Activated CD4-positive, alpha-beta T cell treated with anti-CD3 and anti-CD28 coated beads, Interleukin-2, amount 10 ng/mL, durations not matched to agents 24 days and 14 days (primary cell): Measurements from ENCODE around the gene PDIA6. TPM values are rescaled to one million over a fixed set of nuclear protein-coding genes. Genes with fewer than 3 reads are reported as not detected.
A peak's percentile ranks its signal among the peaks of the same experiment; 100 is the strongest.
"Not testable (repeated sequence)": the region's sequence is repeated elsewhere in the genome, so short reads cannot be mapped to it uniquely, and the experiment has no call there.

Experiments used
- DNase-seq: peaks from one replicate; pipeline ENCODE4 v3.0.0; 2022
- H3K27ac Mint-ChIP-seq: one replicate; pipeline ENCODE4 v1.8.0; 2022; ENCODE audit warnings: mild to moderate bottlenecking, mixed read lengths
- H3K27me3 Mint-ChIP-seq: one replicate; pipeline ENCODE4 v1.8.0; 2022; ENCODE audit warnings: mixed read lengths
- H3K36me3 Mint-ChIP-seq: one replicate; pipeline ENCODE4 v1.8.0; 2022; ENCODE audit warnings: low read depth, mild to moderate bottlenecking, mixed read lengths
- H3K4me1 Mint-ChIP-seq: one replicate; pipeline ENCODE4 v1.8.0; 2021; ENCODE audit warnings: mixed read lengths
- H3K4me3 Mint-ChIP-seq: one replicate; pipeline ENCODE4 v1.8.0; 2022; ENCODE audit warnings: mild to moderate bottlenecking, moderate library complexity, mixed read lengths
- H3K9me3 Mint-ChIP-seq: one replicate; pipeline ENCODE4 v1.8.0; 2021; ENCODE audit warnings: mixed read lengths
- intact Hi-C: fragments of 100-400 bp; cut with micrococcal nuclease; formaldehyde crosslinking; loops from one replicate; pipeline ENCODE4 v1.15.1; 2023
- total RNA-seq: library from RNA; stranded (reverse); gene quantifications from 2 replicates; pipeline ENCODE4 v1.2.3, GENCODE V29; 2022

The PDIA6 gene
- total RNA-seq, 1 donor from 2014 or later: 183 TPM

DNA sequence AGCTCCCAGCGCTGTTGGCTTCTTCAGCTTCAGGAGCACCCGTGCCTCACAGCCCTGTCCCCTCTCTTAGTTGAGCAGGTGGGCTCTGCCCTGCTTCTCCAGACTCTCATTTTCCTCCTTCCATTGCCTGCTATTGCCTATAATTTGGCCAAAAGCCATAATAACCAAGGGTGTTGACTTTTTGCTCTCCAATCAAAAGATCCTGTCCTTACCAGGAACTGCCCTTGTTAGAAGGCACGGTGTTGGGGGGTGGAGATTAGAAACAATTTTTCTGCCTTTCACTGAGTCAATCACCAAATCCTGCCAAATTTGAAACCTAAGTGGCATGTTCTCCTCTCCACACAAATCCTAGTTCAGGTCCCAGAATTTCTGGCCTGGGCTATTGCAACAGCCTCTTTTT is 16.7 kb upstream of the PDIA6 start:
- Mint-ChIP-seq H3K27me3 (peaks cover 37% of the 10 kb centered on the region), H3K4me1 (peaks cover 2% of the 10 kb centered on the region), H3K36me3 (no peaks in the 10 kb centered on the region), H3K9me3 (no peaks in the 10 kb centered on the region), H3K27ac (no peak overlapping the region), H3K4me3 (no peak overlapping the region)
- intact Hi-C loops: no loop called here
- no peak for DNase-seq

DNA sequence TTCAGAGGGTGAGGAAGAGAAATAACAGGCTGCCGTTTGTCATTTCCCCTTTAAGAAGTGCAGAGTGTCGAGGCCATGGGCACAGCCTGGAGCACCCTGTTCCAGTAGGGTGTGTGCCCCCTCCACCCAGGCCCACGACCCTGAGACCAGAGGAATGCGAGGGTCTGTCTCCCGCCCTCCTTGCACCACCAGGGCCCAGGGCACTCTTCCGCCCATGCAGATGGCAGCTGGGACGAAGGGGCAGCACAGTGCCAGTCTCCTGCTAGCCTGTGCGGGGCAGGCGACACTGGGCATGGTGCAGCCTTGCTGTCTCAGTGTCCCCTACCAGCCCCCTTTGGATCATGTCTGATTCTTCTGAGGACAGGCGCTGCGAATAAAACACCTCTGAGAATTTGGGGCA is 15.8 kb upstream of the PDIA6 start:
- Mint-ChIP-seq H3K36me3 (no peaks in the 10 kb centered on the region), H3K27me3 (peaks cover 40% of the 10 kb centered on the region), H3K4me3 (no peak overlapping the region), H3K27ac (no peak overlapping the region), H3K9me3 (no peaks in the 10 kb centered on the region), H3K4me1 (peaks cover 2% of the 10 kb centered on the region)
- no peak for DNase-seq
- intact Hi-C loops: no loop called here

DNA sequence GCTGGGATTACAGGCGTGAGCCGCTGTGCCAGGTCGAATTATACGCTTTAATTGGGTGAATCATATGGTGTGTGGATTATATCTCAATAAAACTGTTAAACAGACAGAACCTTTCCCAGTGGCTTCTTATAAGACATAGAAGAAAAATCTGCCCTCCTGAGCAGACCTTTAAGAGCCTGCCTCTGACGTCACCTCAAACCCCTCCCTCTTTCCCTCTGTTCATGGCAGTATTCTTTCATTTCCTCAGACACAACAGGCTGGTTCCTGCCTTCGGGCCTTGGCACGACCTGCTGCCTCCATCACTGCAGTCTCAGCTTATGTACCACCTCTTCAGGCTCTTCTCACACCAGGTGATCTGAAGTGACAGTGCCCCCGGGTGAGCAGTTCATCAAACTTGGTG is 14.0 kb upstream of the PDIA6 start:
- no peak overlapping the region for H3K27ac Mint-ChIP-seq
- intact Hi-C loops: no loop called here
- no peak overlapping the region for H3K4me3 Mint-ChIP-seq
- no peaks in the 10 kb centered on the region for H3K36me3 Mint-ChIP-seq
- no peaks in the 10 kb centered on the region for H3K9me3 Mint-ChIP-seq
- H3K27me3 Mint-ChIP-seq: peaks cover 30% of the 10 kb centered on the region
- H3K4me1 Mint-ChIP-seq: no peaks in the 10 kb centered on the region
- DNase-seq: no peak

DNA sequence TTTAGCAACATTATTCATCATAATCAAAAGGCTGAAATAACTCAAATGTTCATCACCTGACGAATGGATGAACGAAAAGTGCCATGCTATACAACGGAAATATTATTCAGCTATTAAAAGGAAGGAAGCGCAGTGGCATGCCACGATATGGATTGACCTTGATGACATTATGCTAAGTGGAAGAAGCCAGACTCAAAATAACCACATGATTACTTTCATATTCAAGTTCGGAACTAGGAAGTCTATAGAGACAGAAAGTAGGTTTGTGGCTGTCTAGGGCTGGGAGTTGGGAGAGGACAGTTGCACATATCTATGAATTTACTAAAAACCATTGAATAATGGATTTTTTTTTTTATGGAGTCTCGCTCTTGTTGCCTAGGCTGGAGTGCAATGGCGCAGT is 13.4 kb upstream of the PDIA6 start:
- Mint-ChIP-seq H3K27ac (no peak overlapping the region), H3K4me3 (no peak overlapping the region), H3K27me3 (peaks cover 28% of the 10 kb centered on the region), H3K9me3 (no peaks in the 10 kb centered on the region), H3K36me3 (no peaks in the 10 kb centered on the region), H3K4me1 (no peaks in the 10 kb centered on the region)
- no peak for DNase-seq
- intact Hi-C loops: no loop called here

DNA sequence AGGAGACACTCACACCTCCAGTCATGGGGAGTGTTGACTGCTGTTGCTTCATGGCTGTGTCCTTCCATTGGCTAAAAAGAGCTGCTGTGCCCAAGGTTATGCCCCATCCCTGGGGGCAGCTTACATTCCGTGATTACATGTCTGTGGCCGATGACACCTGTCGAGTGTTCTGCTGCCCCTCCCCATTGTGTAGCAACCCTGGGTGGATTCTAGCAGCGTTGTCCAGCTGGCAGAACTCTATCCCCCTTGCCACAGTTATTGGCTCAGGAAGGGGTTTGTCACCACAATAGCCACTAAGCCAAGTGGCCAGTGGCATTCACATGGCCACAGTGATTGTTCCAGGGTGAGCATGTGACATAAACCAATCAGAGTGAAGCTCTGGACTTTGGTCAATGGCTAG is 11.6 kb upstream of the PDIA6 start:
- Mint-ChIP-seq H3K27ac (no peak overlapping the region), H3K36me3 (no peaks in the 10 kb centered on the region), H3K4me3 (no peak overlapping the region), H3K4me1 (no peaks in the 10 kb centered on the region), H3K9me3 (no peaks in the 10 kb centered on the region), H3K27me3 (peaks cover 35% of the 10 kb centered on the region)
- DNase-seq: no peak
- intact Hi-C loops: no loop called here

DNA sequence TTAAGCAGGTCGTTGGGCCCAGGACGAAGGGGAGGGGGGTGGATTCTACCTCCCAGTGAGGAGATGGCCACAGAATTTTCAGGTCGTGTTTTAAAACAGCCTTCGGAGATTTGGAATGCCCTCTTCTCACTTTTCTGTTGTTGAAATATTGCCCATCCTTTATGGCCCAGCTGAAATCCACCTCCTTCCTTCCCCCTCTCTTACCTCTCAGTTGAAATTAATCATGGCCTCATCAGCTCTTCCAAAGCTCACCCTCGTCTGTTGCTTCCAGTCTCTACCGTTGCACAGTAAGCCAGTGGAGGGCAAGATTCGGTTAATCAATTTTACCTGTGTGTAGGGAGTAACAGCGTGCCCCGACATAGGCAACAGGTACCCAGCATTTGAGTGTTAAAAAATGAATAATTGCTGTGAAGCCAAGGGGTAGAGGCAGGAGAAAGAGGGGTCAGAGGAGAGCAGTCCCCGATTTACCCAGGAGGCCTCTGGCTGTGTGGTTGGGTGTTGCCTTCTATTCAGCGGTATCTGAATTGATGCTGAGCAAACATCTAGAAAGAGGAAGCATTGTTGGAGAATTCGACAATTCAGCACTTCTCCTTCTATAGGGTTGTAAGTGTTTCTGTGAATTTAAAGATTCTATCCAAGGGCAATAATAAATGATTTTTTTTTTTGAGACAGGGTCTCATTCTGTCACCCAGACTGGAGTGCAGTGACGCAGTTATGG is 8.6 kb upstream of the PDIA6 start:
- intact Hi-C loops: no loop called here
- Mint-ChIP-seq H3K9me3 (no peaks in the 10 kb centered on the region), H3K4me1 (no peaks in the 10 kb centered on the region), H3K27me3 (peaks cover 49% of the 10 kb centered on the region), H3K4me3 (no peak overlapping the region), H3K27ac (no peak overlapping the region), H3K36me3 (no peaks in the 10 kb centered on the region)
- no peak for DNase-seq

DNA sequence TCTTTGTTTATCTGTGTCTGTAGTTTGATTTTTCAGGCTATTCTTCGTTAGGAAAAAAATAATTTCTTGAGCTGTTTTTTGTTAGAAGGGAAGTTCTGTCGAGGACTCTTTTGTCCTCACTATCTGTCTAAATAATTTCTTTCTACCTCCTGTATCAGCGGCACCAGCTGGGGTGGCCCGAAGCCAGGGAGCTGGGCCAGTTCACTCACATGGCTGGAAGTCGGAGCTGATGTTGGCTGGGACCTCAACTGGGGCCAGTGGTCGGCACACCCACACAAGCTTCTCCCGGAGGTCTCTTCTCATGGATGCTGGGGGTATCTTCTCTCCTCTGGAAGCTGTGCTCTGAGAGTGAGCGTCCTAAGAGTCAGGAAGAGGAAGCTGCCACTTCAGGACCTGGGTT is 8.0 kb upstream of the PDIA6 start:
- Mint-ChIP-seq H3K27me3 (peaks cover 52% of the 10 kb centered on the region), H3K4me1 (no peaks in the 10 kb centered on the region), H3K27ac (no peak overlapping the region), H3K4me3 (no peak overlapping the region), H3K36me3 (no peaks in the 10 kb centered on the region), H3K9me3 (no peaks in the 10 kb centered on the region)
- intact Hi-C loops: no loop called here
- DNase-seq: no peak

DNA sequence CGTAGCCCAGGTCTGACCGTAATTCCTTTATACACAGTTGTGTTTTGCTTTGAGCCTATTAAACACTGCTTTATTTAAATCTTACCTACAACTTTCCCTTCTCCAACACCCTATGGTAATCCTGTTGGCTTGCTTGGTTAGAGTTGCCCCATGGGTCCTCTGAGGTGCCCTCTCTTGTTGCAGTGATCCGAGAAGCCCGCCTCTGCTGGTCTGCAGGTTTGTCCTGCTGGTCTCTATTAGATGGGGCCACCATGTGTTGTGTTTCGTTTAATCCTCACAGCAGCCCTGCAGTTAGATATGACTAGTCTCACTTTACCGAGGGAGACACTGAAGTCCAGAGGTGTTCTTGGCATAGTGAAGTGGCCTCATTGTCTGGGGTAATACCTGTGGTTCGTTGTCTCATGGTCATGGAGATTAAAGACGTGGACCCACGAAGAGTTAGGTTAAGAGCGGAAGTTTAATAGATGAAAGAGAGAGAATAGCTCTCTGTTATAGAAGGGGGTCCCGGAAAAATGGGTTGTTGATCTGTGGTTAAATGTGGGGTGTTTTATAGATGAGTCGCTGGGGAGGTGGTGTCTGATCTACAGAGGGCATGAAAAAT is 7.2 kb upstream of the PDIA6 start:
- Mint-ChIP-seq H3K36me3 (no peaks in the 10 kb centered on the region), H3K9me3 (no peaks in the 10 kb centered on the region), H3K4me3 (no peak overlapping the region), H3K27ac (no peak overlapping the region), H3K27me3 (peaks cover 48% of the 10 kb centered on the region), H3K4me1 (no peaks in the 10 kb centered on the region)
- intact Hi-C loops: loop anchor here (10.0 kb wide), 1 partner anchor 525 kb away; the partner anchor contains the start of gene ROCK2
- DNase-seq: no peak

DNA sequence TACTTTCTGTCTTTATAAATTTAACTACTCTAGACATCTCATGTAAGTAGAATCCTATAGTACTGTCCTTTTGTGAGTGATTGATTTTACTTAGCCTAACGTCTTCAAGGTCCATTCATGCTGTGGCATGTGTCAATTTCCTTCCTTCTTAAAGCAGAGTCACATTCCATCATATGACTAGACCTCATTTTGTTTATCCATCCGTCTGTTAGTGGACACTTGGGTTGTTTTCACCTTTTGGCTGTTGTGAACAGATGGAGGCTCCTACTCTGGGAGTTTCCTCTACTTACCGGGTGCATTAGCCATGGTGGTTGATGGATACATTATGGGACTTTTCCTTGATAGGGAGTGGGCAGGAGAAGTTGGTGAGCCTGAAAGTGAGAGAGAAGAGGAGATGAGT is 6.4 kb upstream of the PDIA6 start:
- H3K27ac Mint-ChIP-seq: no peak overlapping the region
- no peaks in the 10 kb centered on the region for H3K4me1 Mint-ChIP-seq

DNA sequence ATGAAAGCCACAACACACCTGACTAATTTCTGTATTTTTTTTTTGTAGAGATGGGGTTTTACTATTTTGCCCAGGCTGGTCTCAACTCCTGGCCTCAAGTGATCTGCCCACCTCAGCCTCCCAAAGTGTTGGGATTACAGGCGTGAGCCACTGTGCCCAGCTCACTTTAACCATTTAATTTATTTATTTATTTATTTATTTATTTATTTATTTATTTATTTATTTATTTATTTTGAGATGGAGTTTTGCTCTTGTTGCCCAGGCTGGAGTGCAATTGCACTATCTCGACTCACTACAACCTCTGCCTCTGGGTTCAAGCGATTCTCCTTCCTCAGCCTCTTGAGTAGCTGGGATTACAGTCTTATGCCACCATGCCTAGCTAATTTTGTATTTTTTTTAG is 5.7 kb upstream of the PDIA6 start:
- H3K9me3 Mint-ChIP-seq, H3K27ac Mint-ChIP-seq, H3K4me1 Mint-ChIP-seq, H3K4me3 Mint-ChIP-seq, H3K36me3 Mint-ChIP-seq, DNase-seq: not testable (repeated sequence)
- peaks cover 47% of the 10 kb centered on the region for H3K27me3 Mint-ChIP-seq
- intact Hi-C loops: loop anchor here (10.0 kb wide), 1 partner anchor 526 kb away; the partner anchor contains the start of gene ROCK2

More for the DNA sequence above, 6.4 kb upstream of the PDIA6 start:
- Mint-ChIP-seq H3K9me3 (no peaks in the 10 kb centered on the region), H3K4me3 (no peak overlapping the region), H3K36me3 (no peaks in the 10 kb centered on the region), H3K27me3 (peaks cover 47% of the 10 kb centered on the region)
- intact Hi-C loops: loop anchor here (10.0 kb wide), 1 partner anchor 526 kb away; the partner anchor contains the start of gene ROCK2
- no peak for DNase-seq

DNA sequence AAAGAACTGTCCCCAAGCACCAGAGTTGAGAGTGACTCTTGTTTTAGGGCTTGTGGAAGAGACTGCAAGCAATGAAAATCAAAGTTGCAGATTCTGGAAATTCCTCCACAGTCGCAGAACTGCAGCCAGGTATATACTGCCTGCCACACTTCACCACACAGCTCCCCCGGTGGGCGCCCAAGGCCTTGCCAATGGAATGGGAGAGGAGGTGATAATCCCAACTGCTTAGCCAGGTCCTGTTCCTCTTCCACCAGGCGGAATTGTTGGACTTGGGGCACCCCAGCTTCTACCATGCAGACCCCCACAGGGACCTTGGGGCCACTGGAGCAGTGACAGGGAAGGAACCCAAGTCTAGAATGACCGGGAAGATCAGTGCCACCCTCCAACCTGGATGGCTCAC is 4.8 kb upstream of the PDIA6 start:
- H3K9me3 Mint-ChIP-seq: no peaks in the 10 kb centered on the region
- no peak overlapping the region for H3K27ac Mint-ChIP-seq
- peaks cover 3% of the 10 kb centered on the region for H3K4me1 Mint-ChIP-seq
- intact Hi-C loops: loop anchor here (10.0 kb wide), 1 partner anchor 527 kb away; the partner anchor contains the start of gene ROCK2
- DNase-seq: peak; percentile 71
- H3K4me3 Mint-ChIP-seq: no peak overlapping the region
- peaks cover 45% of the 10 kb centered on the region for H3K27me3 Mint-ChIP-seq
- no peaks in the 10 kb centered on the region for H3K36me3 Mint-ChIP-seq

DNA sequence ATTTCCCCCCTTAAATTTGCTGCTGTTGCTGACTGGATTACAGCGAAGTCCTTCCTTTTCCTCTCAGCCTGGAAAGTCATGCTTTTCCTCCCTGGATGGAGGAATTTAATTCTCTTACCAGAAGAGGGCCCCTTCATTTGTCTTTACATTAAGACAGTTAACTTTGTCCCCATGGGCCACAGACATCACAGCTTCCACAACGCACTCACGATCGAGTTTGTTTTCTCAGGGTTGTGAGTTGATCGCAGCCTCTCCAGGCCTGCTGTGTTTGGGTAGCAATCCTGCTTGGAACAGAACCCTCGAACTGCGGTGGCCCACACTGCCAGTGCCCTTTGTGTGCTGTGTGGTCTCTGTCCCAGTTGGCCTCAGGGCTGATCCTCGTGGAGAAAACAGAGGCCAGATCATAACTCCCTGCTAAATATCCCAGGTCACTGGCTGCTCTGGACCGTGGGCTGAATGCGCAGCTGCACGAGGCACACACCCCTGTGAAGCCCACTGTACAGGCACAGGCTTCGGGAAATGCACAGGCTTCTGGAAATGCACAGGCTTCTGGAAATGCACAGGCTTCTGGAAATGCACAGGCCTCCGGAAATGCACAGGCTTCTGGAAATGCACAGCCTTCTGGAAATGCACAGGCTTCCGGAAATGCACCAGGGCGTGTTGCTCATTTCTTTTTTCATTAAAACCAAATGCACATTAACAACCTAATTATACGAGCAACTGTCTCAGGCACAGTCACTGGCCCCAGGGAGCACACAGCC is 2.2 kb upstream of the PDIA6 start:
- Mint-ChIP-seq H3K4me3 (no peak overlapping the region), H3K36me3 (peaks cover 9% of the 10 kb centered on the region), H3K9me3 (no peaks in the 10 kb centered on the region), H3K27me3 (peaks cover 33% of the 10 kb centered on the region), H3K27ac (no peak overlapping the region), H3K4me1 (peaks cover 23% of the 10 kb centered on the region)
- no peak for DNase-seq
- intact Hi-C loops: loop anchor here (5.0 to 10.0 kb wide), 2 partner anchors 530 to 1392 kb away; partner anchors contain the start of genes CPSF3, ITGB1BP1 and ROCK2

DNA sequence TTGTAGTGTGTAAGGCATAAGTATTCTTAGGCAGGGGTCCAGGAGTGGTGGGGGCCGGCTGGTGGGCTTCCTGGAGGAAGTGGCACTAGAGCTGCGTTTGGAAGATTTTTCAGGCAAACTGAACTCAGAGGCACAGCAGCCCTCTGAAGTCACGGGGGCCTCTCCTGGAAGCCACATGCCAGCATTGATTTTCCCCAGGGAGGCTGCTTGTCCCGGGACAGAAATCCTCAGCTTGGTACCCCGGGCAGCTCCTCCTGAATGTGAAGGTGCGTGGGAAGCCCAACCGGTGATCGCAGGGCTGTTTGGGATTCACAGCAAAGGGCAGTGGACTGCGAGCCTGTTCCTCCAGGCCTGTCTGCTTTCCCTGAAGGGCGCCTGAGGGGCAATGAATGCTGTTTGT is 1.6 kb upstream of the PDIA6 start:
- intact Hi-C loops: loop anchor here (5.0 to 10.0 kb wide), 2 partner anchors 531 to 1392 kb away; partner anchors contain the start of genes CPSF3, ITGB1BP1 and ROCK2
- Mint-ChIP-seq H3K36me3 (peaks cover 11% of the 10 kb centered on the region), H3K27ac (peak overlapping the region; percentile 53), H3K4me3 (peak overlapping the region; percentile 48), H3K4me1 (peaks cover 25% of the 10 kb centered on the region), H3K27me3 (peaks cover 28% of the 10 kb centered on the region), H3K9me3 (no peaks in the 10 kb centered on the region)
- DNase-seq: no peak
